HG03280 (cell line): ENCODE measurements around the gene ZNF440.
A peak's percentile ranks its signal among the peaks of the same experiment; 100 is the strongest.
"Not testable (repeated sequence)": the region's sequence is repeated elsewhere in the genome, so short reads cannot be mapped to it uniquely, and the experiment has no call there.

Source experiments
- ATAC-seq: cut with Tn5 transposase; IDR thresholded peaks from one replicate; pipeline ENCODE4 v1.9.1; 2021; ENCODE audit warnings: mild to moderate bottlenecking, moderate library complexity; ENCODE audit not compliant: unreplicated experiment

ZNF440 gene

GRCh38 chr19:11821474-11822109 lies 7.5 kb downstream of the ZNF440 start:
- ATAC-seq = no peak

- ATAC-seq = not testable (repeated sequence)
These were observed 15.1 kb downstream of the ZNF440 start for GRCh38 chr19:11828957-11829876.

- no peak for ATAC-seq
These were observed 18.3 kb downstream of the ZNF440 start for GRCh38 chr19:11832253-11832912.

GRCh38 chr19:11833541-11833940 lies 19.5 kb downstream of the ZNF440 start:
- no peak for ATAC-seq

GRCh38 chr19:11835626-11836066 lies 21.6 kb downstream of the ZNF440 start:
- ATAC-seq = not testable (repeated sequence)

GRCh38 chr19:11843722-11844121 lies 29.6 kb downstream of the ZNF440 start:
- ATAC-seq = no peak

- not testable (repeated sequence) for ATAC-seq
These were observed 33.5 kb downstream of the ZNF440 start for GRCh38 chr19:11847615-11848014.

GRCh38 chr19:11848200-11848593 lies 34.1 kb downstream of the ZNF440 start:
- ATAC-seq = no peak

GRCh38 chr19:11848594-11849469 lies 34.8 kb downstream of the ZNF440 start, which contains the start of gene ZNF439:
Gene ZNF439 (plus strand): TSS chr19:11848726. CDS start chr19:11848868, 142 bp downstream.
- peak; percentile 89 for ATAC-seq

- not testable (repeated sequence) for ATAC-seq
These were observed 36.2 kb downstream of the ZNF440 start for GRCh38 chr19:11850289-11850688.

- ATAC-seq = no peak
These were observed 39.3 kb downstream of the ZNF440 start for GRCh38 chr19:11853358-11853757.

GRCh38 chr19:11856596-11857250 lies 42.6 kb downstream of the ZNF440 start:
- ATAC-seq = no peak

GRCh38 chr19:11860721-11861120 lies 46.6 kb downstream of the ZNF440 start:
- no peak for ATAC-seq

GRCh38 chr19:11861301-11861700 lies 47.2 kb downstream of the ZNF440 start:
- no peak for ATAC-seq

GRCh38 chr19:11867766-11868165 lies 53.7 kb downstream of the ZNF440 start:
- ATAC-seq = not testable (repeated sequence)

GRCh38 chr19:11868188-11868587 lies 54.1 kb downstream of the ZNF440 start:
- no peak for ATAC-seq

GRCh38 chr19:11872624-11873023 lies 58.6 kb downstream of the ZNF440 start:
- ATAC-seq = no peak

GRCh38 chr19:11873762-11874161 lies 59.7 kb downstream of the ZNF440 start:
- ATAC-seq = no peak

- ATAC-seq = not testable (repeated sequence)
These were observed 65.7 kb downstream of the ZNF440 start for GRCh38 chr19:11879687-11880266.
